GDM1 (cell line): ENCODE data around the gene APOB.

Source experiments
- DNase-seq: peaks from one replicate; lab custom pipeline; 2025; lab: John Stamatoyannopoulos, UW

Gene APOB

DNA sequence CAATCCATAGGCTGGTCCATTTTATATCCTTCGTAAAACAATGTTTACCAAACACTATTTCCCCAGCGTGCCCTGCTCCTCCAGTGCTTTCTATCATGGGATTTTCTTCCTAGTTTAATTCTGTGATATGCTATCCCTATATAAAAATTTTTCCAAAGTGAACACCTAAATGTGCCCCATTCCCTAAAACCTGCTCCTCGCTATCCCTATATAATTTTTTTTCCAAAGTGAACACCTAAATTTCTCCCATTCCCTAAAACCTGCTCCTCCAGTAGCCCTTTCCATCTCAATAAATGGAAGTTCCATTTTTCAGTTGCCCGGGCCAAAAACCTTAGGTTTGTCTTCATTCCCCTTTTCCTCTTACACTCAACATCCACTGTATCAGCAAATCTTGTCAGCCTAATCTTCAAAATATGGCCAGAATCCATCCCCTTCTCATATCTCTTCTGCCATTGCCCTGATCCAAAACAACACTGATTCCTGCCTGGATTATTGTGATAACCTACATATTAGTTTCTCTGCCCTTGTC, 26.1 kb downstream of the APOB start:
- no peak for DNase-seq

- no peak for DNase-seq
These were observed 28.6 kb downstream of the APOB start for GRCh38 chr2:21015281-21015645.

DNA sequence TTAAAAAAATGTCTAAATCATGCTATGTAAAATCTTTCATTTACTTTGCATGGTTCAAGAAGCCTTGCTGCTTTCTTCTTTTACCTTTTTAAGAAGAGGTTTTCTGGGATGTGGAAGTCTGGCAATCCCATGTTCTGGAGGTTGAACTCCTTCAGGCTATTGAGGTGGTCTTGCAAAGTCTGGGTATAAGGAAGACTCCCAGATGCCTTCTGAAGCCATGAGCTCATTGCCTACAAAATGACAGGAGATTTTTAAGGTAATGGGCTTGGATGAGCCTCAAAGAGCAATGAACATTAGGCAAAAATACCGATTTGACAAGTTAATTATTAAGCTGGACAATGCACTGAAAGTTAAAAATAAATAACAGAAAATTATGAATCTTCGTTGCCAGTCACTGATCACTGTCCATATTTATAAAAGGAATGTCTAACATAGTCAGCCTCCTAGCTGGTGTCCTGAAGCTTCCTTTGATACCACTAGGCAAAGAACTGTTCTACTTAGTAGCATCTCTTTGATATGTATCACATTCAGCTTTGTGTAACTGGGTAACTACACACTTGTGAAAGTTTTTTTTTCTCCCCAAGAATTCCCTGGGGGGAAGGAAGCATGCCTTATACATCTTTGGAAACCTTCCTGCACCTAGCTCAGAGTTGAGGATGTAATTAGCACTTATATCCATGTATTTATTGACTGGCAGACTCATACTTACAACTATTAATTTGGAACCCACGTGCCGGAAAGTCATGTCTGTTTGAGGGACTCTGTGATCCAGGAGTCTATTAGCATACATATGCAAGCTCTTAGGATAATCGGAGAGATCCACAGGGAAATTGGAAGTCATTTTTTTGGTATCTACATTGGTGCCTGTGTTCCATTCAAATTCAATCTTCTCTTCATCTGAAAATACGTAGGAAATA, 29.3 kb downstream of the APOB start:
- DNase-seq = no peak

DNA sequence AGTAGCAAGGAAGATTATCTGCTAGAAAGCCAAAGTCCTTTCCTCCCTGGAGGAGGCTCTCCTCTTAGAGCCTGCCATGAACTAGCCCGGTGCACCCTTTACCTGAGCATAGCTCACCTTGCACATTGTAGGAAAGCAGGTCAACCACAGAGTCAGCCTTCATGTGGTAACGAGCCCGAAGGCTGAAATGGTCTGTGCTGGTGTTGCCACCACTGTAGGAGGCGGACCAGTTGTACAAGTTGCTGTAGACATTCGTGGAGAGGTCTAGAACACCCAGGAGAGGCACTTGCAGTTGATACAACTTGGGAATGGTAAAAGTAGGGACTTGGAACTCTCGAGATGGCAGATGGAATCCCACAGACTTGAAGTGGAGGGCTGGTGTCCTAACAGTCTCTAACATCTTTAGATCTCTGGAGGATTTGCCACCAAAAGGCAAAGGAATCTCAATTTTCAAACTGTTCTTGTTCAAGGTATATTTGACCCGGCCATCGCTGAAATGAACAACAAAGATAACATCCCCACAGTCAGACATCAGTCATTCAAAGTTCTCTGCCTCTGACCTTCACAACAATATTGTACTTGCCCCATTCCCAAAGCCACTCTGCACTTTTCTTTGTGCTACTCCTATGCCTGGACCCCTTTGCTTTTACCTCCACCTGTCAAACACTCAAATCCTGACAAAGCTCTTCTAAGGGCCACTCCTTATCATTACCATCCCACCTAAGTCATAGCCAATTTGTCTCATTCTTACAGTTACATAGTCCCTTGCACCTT, 30.6 kb downstream of the APOB start:
- DNase-seq = no peak

- DNase-seq = no peak
These were observed 31.3 kb downstream of the APOB start for GRCh38 chr2:21012557-21012937.

DNA sequence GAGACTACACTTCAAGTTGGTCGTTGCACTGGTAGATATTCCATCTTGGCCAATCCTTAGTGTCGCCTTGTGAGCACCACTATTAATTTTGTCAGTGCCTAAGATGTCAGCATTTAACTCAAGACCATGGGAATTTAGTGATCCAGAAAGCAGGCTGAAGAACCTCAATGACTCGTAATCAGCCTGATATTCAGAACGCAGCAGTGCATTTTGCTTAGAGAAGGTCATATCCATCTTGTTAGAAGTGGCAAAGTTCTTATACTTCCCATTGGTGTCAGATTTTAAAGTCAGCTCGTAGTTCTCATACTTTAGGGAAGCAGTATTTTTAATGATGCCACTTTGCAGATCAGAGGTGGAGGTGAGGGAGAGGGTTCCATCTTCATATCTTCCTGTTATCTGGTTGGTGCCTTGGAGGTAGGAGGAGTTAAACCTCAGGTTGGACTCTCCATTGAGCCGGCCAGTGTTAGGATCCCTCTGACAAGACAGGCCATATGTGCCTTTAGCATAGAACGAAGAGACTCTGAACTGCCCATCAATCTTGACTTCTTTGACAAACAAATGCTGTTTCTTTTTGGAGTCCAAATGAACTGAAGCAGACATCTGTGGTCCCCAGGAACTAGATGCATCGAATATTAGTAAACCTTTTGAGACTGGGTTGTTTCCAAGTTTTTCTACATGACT, 31.9 kb downstream of the APOB start:
- no peak for DNase-seq

GRCh38 chr2:21011453-21011852, 32.4 kb downstream of the APOB start:
- no peak for DNase-seq

DNA sequence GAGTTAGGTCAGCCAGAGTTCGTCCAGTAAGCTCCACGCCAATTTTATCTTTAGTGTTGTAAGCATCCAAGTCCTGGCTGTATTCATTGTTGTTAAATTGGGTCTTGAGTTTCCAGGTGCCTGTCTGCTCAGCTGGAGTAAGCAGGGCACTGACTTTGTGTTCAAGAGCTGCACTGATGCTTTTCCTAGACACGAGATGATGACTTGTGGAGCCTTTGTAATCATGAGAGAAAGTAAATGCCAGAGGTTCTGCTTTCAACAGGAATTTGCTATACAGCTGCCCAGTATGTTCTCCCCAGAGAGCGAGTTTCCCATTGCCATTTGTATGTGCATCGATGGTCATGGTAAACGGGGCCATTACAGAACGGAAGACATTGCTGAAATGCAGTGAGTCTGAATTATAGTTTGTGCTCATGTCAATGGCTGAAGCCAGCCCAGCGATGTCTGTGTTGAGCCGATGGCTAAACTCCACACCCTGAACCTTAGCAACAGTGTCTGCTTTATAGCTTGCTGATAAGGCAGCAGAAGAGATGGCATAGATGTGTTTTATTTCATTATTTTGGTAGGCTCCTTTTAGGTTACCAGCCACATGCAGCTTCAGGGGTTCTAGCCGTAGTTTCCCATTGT, 32.9 kb downstream of the APOB start:
- no peak for DNase-seq

DNA sequence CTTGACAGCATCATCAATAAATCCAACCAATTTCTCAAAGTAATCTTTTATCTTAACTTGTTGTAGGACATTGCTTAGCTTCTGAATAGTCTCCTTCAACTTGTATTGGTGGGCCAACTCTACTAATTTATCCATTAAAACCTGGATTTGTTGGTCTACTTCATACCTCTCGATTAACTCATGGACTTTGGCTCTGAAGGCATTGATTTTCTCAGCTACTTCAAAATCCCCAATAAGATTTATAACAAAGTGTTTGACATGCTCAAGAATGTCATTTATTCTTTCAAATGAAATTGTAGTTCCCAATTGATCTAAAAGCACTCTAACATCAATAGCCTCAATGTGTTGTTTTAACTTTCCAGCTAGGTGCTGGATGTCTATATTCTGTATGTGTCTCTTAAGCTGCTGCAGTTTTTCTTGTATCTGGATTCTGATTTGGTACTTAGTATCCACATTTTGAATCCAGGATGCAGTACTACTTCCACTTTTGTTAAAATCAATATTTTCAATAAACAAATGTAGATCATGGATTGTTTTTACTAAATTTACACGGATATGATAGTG, 34.1 kb downstream of the APOB start:
- no peak for DNase-seq

DNA sequence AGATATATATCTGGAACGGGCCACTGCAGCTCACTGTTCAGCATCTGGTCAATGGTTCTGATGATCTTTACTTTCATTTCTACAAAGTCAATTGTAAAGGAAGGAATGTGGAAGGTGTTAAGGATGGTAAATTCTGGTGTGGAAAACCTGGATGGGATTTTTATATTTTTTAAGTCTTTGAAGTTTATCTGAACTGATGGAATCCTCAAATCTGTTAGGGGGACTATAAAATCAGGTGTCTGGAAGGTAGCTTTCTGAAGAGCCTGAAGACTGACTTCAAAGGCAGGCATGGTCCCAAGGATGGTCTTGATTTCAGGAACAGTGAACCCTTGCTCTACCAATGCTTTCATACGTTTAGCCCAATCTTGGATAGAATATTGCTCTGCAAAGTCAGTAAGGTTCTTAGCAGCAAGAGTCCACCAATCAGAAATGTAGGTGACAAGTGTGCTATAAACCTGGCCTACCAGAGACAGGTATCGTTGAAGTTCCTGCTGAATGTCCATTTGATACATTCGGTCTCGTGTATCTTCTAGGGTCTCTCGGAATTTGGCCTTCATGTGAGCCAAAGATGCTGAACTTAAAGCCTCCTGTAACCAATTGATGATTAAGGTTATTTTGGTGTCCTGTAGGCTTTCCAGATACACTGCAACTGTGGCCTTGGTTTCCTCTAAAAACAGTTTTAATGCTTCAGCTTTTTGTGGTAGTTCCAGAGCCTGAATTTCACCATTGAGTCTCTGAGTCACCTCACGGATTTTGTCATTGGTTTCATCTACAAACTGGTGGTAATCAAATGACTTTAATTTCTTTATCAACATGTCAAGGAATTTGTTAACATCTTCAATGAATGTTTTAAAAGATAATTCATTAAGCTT, 34.8 kb downstream of the APOB start:
- DNase-seq = no peak

GRCh38 chr2:21008014-21008789, 35.7 kb downstream of the APOB start:
- DNase-seq = no peak

DNA sequence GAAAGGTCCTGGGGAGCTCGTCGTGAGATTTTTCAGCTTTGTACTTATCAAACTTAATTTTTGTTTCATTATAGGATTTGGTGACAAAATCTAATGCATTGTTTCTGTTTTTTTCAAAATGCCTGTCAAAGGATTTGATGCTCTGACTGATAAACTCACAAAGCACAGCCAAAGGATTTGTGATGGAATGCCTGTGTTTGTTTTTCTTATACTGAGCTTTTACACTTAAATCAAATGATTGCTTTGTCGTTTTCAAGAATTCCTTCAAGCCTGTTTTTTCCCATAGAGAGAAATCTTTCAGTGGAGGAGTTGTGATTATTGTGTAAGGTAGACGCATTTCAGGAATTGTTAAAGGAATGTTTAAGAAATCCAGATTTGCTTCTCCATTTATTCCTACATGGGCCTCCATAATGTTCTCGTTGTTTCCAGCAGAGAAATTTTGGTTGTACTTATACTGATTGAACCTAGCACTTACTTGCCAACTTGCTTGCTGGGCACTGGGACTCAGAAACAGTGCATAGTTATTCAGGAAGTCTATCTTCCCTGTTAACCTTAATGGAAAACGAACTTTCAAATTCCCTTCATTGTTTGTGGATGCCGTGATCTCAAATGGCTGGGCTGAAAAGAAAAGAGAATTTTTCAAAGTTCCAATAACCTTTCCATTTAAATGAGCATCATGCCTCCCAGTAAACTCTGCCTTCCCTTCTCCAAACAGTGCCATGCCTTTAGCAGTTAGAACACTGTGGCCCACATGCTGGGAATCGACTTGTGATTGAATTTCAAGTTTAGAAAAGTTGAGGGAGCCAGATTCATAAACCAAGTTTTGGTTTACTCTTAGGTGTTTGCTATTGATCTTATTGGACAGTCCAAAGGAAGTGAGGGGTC, 36.5 kb downstream of the APOB start:
- no peak for DNase-seq

- no peak for DNase-seq
These were observed 37.3 kb downstream of the APOB start for GRCh38 chr2:21006423-21007128.

- no peak for DNase-seq
These were observed 38.0 kb downstream of the APOB start for GRCh38 chr2:21005700-21006422.

GRCh38 chr2:21005111-21005699, 38.7 kb downstream of the APOB start:
- no peak for DNase-seq

- no peak for DNase-seq
These were observed 39.7 kb downstream of the APOB start for GRCh38 chr2:21004181-21004572.

DNA sequence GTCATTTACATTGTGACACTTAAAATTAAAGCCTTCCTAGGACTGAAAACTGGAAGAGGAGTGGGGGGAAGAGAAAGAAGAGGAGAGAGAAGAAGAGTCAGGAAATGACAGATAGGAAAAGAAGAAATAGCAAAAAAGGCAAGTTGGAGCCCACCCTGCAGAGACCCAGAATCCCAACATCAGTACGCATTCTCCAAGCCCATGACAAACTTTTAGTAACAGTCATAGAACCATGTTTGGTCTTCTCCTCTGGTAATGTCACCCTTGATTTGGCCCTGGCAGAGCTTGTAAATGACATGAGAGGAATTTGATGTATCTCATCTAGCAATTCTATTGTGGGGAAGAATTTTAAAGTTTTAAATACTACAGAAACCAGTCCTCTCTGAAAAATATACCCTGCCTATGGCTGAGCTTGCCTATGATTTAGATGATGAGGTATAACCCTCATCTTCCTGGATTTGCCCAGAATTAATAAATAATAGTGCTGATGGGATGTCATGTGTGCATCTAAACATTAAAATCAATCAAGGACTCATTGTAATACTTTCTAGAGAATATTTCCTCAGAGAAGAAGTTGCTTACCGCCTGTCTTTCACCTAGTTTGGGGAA, 40.2 kb downstream of the APOB start:
- no peak for DNase-seq
